ENCODE data around the gene PMP22.

Gene PMP22

DNA sequence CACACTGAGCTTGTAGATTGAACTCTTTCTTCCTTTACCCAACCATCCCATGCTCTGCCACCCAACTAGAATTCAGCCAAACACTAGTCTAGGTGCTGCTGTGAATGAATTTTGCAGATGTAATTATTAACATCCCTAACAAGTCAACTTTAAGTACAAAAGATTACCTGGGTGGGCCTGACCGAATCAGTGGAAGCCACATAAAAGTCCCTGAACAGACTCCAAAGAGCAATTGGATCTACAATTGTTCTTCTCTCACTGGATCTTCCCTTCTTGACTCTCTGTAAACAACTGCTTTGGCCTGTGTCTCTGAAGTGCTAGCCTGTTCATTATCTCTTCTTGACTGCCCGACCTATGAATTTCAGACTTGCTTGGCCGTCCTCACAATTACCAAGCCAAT, 67.9 kb downstream of the PMP22 start:
- TF ChIP-seq CTCF (IDR thresholded peaks at IDR 0.05; ENCODE audit: extremely low read depth, missing control alignments): no peak
- no peak for DNase-seq (ENCODE audit: low spot score)

DNA sequence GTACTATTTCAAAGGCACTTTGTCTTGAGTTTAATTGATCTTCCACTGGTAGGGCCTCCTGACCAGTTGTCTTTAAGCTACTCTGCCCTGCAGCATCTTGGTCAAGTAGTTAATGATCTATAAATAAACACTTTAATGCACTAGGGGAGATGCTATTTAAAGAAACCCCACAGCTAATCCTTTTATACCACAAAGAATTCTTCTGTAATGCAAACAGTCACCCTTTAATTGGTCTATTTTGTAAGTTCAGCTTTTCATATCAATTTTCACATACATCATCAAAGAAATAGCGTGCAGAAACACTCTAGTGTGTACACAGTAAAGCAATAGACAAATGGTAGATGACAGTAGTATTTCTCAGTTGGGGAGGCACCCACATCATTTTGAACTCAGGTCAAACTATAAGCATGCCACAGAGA, 70.3 kb downstream of the PMP22 start:
- TF ChIP-seq CTCF (IDR thresholded peaks at IDR 0.05; ENCODE audit: extremely low read depth, missing control alignments): no peak
- no peak for DNase-seq (ENCODE audit: low spot score)

GRCh38 chr17:15185625-15185991, 79.5 kb downstream of the PMP22 start:
- DNase-seq (ENCODE audit: low spot score): no peak
- no peak for TF ChIP-seq CTCF (IDR thresholded peaks at IDR 0.05; ENCODE audit: extremely low read depth, missing control alignments)

- TF ChIP-seq CTCF (IDR thresholded peaks at IDR 0.05; ENCODE audit: extremely low read depth, missing control alignments): no peak
- DNase-seq (ENCODE audit: low spot score): no peak
Observed at GRCh38 chr17:15184872-15185624, 80.1 kb downstream of the PMP22 start.

GRCh38 chr17:15181816-15182215, 83.3 kb downstream of the PMP22 start:
- DNase-seq (ENCODE audit: low spot score): no peak
- TF ChIP-seq CTCF (IDR thresholded peaks at IDR 0.05; ENCODE audit: extremely low read depth, missing control alignments): no peak

GRCh38 chr17:15181333-15181732, 83.8 kb downstream of the PMP22 start:
- no peak for DNase-seq (ENCODE audit: low spot score)
- TF ChIP-seq CTCF (IDR thresholded peaks at IDR 0.05; ENCODE audit: extremely low read depth, missing control alignments): no peak

DNA sequence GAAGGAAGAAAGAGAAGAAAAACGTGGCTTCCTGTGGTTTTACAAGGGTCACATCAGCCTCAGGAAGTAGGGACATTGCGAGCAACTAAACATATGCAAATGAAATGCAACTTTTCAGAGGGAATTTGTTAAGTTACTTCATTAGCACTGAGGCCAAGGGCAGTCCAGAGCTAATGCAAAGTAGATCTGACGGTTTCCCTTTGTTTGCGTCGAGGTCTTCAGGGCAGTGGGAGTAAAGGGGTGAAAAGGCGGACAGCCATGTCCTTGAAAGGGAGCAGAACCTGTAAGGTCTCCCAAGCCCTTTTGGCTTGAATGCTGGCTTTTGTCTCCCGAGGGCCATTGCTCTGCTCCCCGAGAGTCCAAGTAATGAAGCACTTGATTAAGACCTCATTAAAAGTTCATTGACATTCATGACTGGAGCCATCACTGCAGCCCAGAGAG, 85.0 kb downstream of the PMP22 start:
- DNase-seq (ENCODE audit: low spot score): no peak
- TF ChIP-seq CTCF (IDR thresholded peaks at IDR 0.05; ENCODE audit: extremely low read depth, missing control alignments): no peak
